Sigmoid colon (tissue), 4 donors: Measurements from ENCODE around the gene PCDHB6.
"Not testable (repeated sequence)": the region's sequence is repeated elsewhere in the genome, so short reads cannot be mapped to it uniquely, and the experiment has no call there.

Source experiments
- EP300 ChIP-seq, 4 donors: sonication (generic); formaldehyde crosslinking; IDR thresholded peaks; one replicate each; pipeline ENCODE4 v1.6.1; 2017; ENCODE audit warnings: antibody characterized with exemption in 4 of 4
- POLR2A ChIP-seq, 2 donors: fragments of 450-650 bp; IDR thresholded peaks; one replicate each; pipeline ENCODE4 v1.6.1; 2016; ENCODE audit warnings: antibody characterized with exemption in 2 of 2, mild to moderate bottlenecking in 2 of 2, moderate library complexity in 2 of 2
- TF ChIP-seq, protein P1 (sequence below), 4 experiments: fragments of 450-650 bp in 3 of 4; fragments of 200-600 bp in 1 of 4; IDR thresholded peaks; one replicate each; pipeline ENCODE4 v1.5.1; 2016 to 2019; ENCODE audit warnings: antibody characterized with exemption in 4 of 4, mild to moderate bottlenecking in 3 of 4, moderate library complexity in 2 of 4

DNA sequence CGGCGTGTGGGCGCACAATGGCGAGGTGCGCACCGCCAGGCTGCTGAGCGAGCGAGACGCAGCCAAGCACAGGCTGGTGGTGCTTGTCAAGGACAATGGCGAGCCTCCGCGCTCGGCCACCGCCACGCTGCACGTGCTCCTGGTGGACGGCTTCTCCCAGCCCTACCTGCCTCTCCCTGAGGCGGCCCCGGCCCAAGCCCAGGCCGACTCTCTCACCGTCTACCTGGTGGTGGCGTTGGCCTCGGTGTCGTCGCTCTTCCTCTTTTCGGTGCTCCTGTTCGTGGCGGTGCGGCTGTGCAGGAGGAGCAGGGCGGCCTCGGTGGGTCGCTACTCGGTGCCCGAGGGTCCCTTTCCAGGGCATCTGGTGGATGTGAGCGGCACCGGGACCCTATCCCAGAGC lies 2.2 kb downstream of the PCDHB6 start:
- TF ChIP-seq EP300, POLR2A (IDR thresholded peaks at IDR 0.05): not testable (repeated sequence)
- TF ChIP-seq, protein P1, sequence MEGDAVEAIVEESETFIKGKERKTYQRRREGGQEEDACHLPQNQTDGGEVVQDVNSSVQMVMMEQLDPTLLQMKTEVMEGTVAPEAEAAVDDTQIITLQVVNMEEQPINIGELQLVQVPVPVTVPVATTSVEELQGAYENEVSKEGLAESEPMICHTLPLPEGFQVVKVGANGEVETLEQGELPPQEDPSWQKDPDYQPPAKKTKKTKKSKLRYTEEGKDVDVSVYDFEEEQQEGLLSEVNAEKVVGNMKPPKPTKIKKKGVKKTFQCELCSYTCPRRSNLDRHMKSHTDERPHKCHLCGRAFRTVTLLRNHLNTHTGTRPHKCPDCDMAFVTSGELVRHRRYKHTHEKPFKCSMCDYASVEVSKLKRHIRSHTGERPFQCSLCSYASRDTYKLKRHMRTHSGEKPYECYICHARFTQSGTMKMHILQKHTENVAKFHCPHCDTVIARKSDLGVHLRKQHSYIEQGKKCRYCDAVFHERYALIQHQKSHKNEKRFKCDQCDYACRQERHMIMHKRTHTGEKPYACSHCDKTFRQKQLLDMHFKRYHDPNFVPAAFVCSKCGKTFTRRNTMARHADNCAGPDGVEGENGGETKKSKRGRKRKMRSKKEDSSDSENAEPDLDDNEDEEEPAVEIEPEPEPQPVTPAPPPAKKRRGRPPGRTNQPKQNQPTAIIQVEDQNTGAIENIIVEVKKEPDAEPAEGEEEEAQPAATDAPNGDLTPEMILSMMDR (IDR thresholded peaks at IDR 0.05), result not testable (repeated sequence)
